Activated CD8-positive, alpha-beta memory T cell treated with anti-CD3 and anti-CD28 coated beads for 48 hours (primary cell): ENCODE data around the gene CADM1.

Source experiments
- DNase-seq, 3 experiments: peaks; one replicate each; pipeline ENCODE4 v3.0.0-alpha.2; 2020; ENCODE audit warnings: low read depth in 2 of 3, low spot score in 2 of 3

The CADM1 gene

GRCh38 chr11:115219376-115219775, 284.8 kb downstream of the CADM1 start:
- DNase-seq, result no peak

GRCh38 chr11:115217726-115218311, 286.4 kb downstream of the CADM1 start:
- no peak for DNase-seq

- no peak for DNase-seq
These were observed 288.3 kb downstream of the CADM1 start for GRCh38 chr11:115215694-115216617.

GRCh38 chr11:115214644-115215234, 289.5 kb downstream of the CADM1 start:
- no peak for DNase-seq

- no peak for DNase-seq
These were observed 291.2 kb downstream of the CADM1 start for GRCh38 chr11:115213007-115213406.

- no peak for DNase-seq
These were observed 295.4 kb downstream of the CADM1 start for GRCh38 chr11:115208808-115209259.

- DNase-seq, result no peak
These were observed 296.3 kb downstream of the CADM1 start for GRCh38 chr11:115207916-115208315.

- DNase-seq, result no peak
These were observed 297.0 kb downstream of the CADM1 start for GRCh38 chr11:115207166-115207591.

GRCh38 chr11:115206365-115207022, 297.7 kb downstream of the CADM1 start:
- no peak for DNase-seq

GRCh38 chr11:115202900-115203552, 301.2 kb downstream of the CADM1 start:
- DNase-seq, result no peak

GRCh38 chr11:115202074-115202473, 302.1 kb downstream of the CADM1 start:
- DNase-seq, result no peak

- DNase-seq, result no peak
These were observed 303.0 kb downstream of the CADM1 start for GRCh38 chr11:115201111-115201792.

- DNase-seq, result no peak
These were observed 304.6 kb downstream of the CADM1 start for GRCh38 chr11:115199481-115200069.

- DNase-seq, result no peak
These were observed 305.9 kb downstream of the CADM1 start for GRCh38 chr11:115198321-115198741.

GRCh38 chr11:115197433-115197832, 306.8 kb downstream of the CADM1 start:
- DNase-seq, result no peak

GRCh38 chr11:115197031-115197430, 307.2 kb downstream of the CADM1 start:
- no peak for DNase-seq

- DNase-seq, result no peak
These were observed 309.5 kb downstream of the CADM1 start for GRCh38 chr11:115194802-115195110.

- DNase-seq, result no peak
These were observed 310.1 kb downstream of the CADM1 start for GRCh38 chr11:115193914-115194801.

- no peak for DNase-seq
These were observed 312.5 kb downstream of the CADM1 start for GRCh38 chr11:115191761-115192160.
